A549 (cell line): ENCODE data around the gene TAF3. TPM values are rescaled to one million over a fixed set of nuclear protein-coding genes. Genes with fewer than 3 reads are reported as not detected.

Experiments used
- ATAC-seq, 2 experiments: fragments of 200-7000 bp in 1 of 2; fragments of >200 bp in 1 of 2; cut with Nextera tagmentation in 1 of 2; cut with Tn5 transposase in 1 of 2; 3 replicates each; pipeline versions ENCODE4 v1.8.0 to v1.9.1; 2018 to 2020; ENCODE audit warnings: mild to moderate bottlenecking in 1 of 2, moderate library complexity in 1 of 2
- CTCF ChIA-PET: fragments of 300-600 bp; sonication (Branson Sonifier 250); formaldehyde crosslinking; extraction: SDS; loops from one replicate; lab custom pipeline; 2021; ENCODE audit warnings: antibody characterized with exemption, inconsistent platforms; lab: Yijun Ruan, JAX
- POLR2A ChIA-PET: fragments of 350-600 bp; formaldehyde crosslinking; extraction: SDS; loops from one replicate; lab custom pipeline; 2021; ENCODE audit warnings: antibody characterized with exemption, inconsistent platforms; lab: Yijun Ruan, JAX
- DNase-seq, 2 experiments: peaks; one replicate each; pipeline versions ENCODE4 v3.0.0 to v3.0.0-alpha.2; 2011 to 2016; ENCODE audit warnings: low read depth in 1 of 2, low spot score in 1 of 2
- FAIRE-seq: peaks from 2 replicates; lab custom pipeline; 2011; peaks lifted over from hg19 to GRCh38; lab: Jason Lieb, UNC
- H3K27ac ChIP-seq, 2 experiments: fragments of >200 bp; sonication (Bioruptor Twin); formaldehyde crosslinking; 3 replicates each; pipeline ENCODE4 v1.5.1; 2016 to 2017
- H3K4me1 ChIP-seq: fragments of >200 bp; sonication (Bioruptor Twin); formaldehyde crosslinking; 3 replicates; pipeline ENCODE4 v1.6.1; 2016
- H3K4me2 ChIP-seq: fragments of >200 bp; sonication (Bioruptor Twin); formaldehyde crosslinking; 3 replicates; pipeline ENCODE4 v1.6.1; 2016
- H3K4me3 ChIP-seq: fragments of >200 bp; sonication (Bioruptor Twin); formaldehyde crosslinking; 3 replicates; pipeline ENCODE4 v1.5.1; 2016
- H3K9me3 ChIP-seq: fragments of >200 bp; sonication (Bioruptor Twin); formaldehyde crosslinking; 3 replicates; pipeline ENCODE4 v1.6.1; 2016
- ATOH8 ChIP-seq: fragments of 250-450 bp; sonication (Bioruptor Pico); IDR thresholded peaks from 2 replicates; pipeline ENCODE4 v1.5.0; 2020; ENCODE audit warnings: low read depth, mild to moderate bottlenecking, moderate library complexity
- CHD2 ChIP-seq: fragments of 150-350 bp; IDR thresholded peaks from 2 replicates; pipeline ENCODE4 v1.6.1; 2014; ENCODE audit warnings: low read length; ENCODE audit not compliant: partially characterized antibody
- CTCF ChIP-seq: fragments of >200 bp; sonication (Bioruptor Twin); formaldehyde crosslinking; IDR thresholded peaks from 3 replicates; pipeline ENCODE4 v1.5.1; 2016
- ELK1 ChIP-seq: fragments of 150-350 bp; IDR thresholded peaks from 2 replicates; pipeline ENCODE4 v1.6.1; 2014; ENCODE audit warnings: low read depth, mild to moderate bottlenecking, low read length
- EP300 ChIP-seq, 2 experiments: fragments of >200 bp; sonication (Bioruptor Twin); formaldehyde crosslinking; IDR thresholded peaks; 2 replicates in 1 of 2; 3 replicates in 1 of 2; pipeline ENCODE4 v1.6.1; 2016 to 2017
- ESRRA ChIP-seq: fragments of 150-350 bp; IDR thresholded peaks from 2 replicates; pipeline ENCODE4 v1.6.1; 2014; ENCODE audit warnings: mild to moderate bottlenecking, low read length, borderline replicate concordance
- FOSL2 ChIP-seq, 2 experiments: fragments of 450-650 bp in 1 of 2; fragments of >200 bp in 1 of 2; sonication (Bioruptor Twin) in 1 of 2; formaldehyde crosslinking; IDR thresholded peaks; 2 replicates each; pipeline versions ENCODE4 v1.5.0 to v1.6.1; 2016 to 2020; ENCODE audit warnings: mild to moderate bottlenecking in 1 of 2, moderate library complexity in 1 of 2
- HDAC2 ChIP-seq: fragments of 200-600 bp; sonication (generic); IDR thresholded peaks from 2 replicates; pipeline ENCODE4 v1.6.1; 2016
- HMGXB4 ChIP-seq: fragments of 250-450 bp; sonication (Bioruptor Pico); IDR thresholded peaks from 2 replicates; pipeline ENCODE4 v1.5.0; 2021; ENCODE audit warnings: mild to moderate bottlenecking, moderate library complexity, borderline replicate concordance
- HOXA7 ChIP-seq: fragments of 250-450 bp; sonication (Bioruptor Pico); IDR thresholded peaks from 2 replicates; pipeline ENCODE4 v1.5.0; 2020; ENCODE audit warnings: mild to moderate bottlenecking, moderate library complexity
- MAX ChIP-seq: IDR thresholded peaks from 2 replicates; pipeline ENCODE4 v1.6.1; 2012
- RAD21 ChIP-seq, 2 experiments: fragments of >200 bp in 1 of 2; sonication (Bioruptor Twin) in 1 of 2; formaldehyde crosslinking in 1 of 2; IDR thresholded peaks in 1 of 2; conservative IDR thresholded peaks in 1 of 2; 2 replicates in 1 of 2; 3 replicates in 1 of 2; pipeline ENCODE4 v1.6.1; 2012 to 2018; ENCODE audit warnings: inconsistent platforms in 1 of 2
- RNF2 ChIP-seq: fragments of 200-600 bp; sonication (generic); IDR thresholded peaks from 2 replicates; pipeline ENCODE4 v1.6.1; 2016; ENCODE audit warnings: low read depth, mild to moderate bottlenecking, antibody characterized with exemption, moderate library complexity, borderline replicate concordance
- TFCP2L1 ChIP-seq: fragments of 250-450 bp; sonication (Bioruptor Pico); IDR thresholded peaks from 2 replicates; pipeline ENCODE4 v1.5.0; 2021; ENCODE audit warnings: mild to moderate bottlenecking
- USF2 ChIP-seq: fragments of 450-650 bp; IDR thresholded peaks from 2 replicates; pipeline ENCODE4 v1.6.1; 2014; ENCODE audit warnings: antibody characterized with exemption
- ZNF302 ChIP-seq: fragments of 250-450 bp; sonication (Bioruptor Pico); IDR thresholded peaks from 2 replicates; pipeline ENCODE4 v1.9.0; 2021; ENCODE audit warnings: inconsistent platforms, mild to moderate bottlenecking, moderate library complexity
- WGBS: methylation state at CpG from one replicate; pipeline ENCODE4 v1.1.6; 2017; ENCODE audit errors: missing lambda C conversion rate; 5-methylcytosine and 5-hydroxymethylcytosine counted together
- polyA plus RNA-seq, 4 experiments: library from polyadenylated mRNA; depleted of rRNA in 3 of 4; stranded (reverse); fragments of >200 nt; fragmentation: RNase III in 1 of 4; extraction: RNeasy Plus Mini Kit Qiagen cat#74134 plus additional on column Dnase treatment in 1 of 4; gene quantifications; 2 replicates in 3 of 4; 3 replicates in 1 of 4; pipeline ENCODE4 v1.2.3, GENCODE V29; 2011 to 2017

The TAF3 gene
- polyA plus RNA-seq, 2 of the 4 experiments (the other 2 are of a cell fraction), result 5.7 to 6.1 TPM

- TF ChIP-seq HMGXB4 (CRISPR knock-in tag), result no peak
These were observed 28.9 kb upstream of the TAF3 start (continued) for GRCh38 chr10:7789390-7789789.

GRCh38 chr10:7792541-7792940, 25.8 kb upstream of the TAF3 start:
- no peak for ATAC-seq
- no peak overlapping the region for H3K4me2 ChIP-seq
- DNase-seq, result no peak
- no peak overlapping the region for H3K4me3 ChIP-seq
- no peak overlapping the region for H3K27ac ChIP-seq
- ChIA-PET POLR2A (interaction anchor here (0.7 to 1.5 kb wide), 2 partner anchors 13 to 26 kb away, joined by 4 to 5 read pairs; partner anchors contain the start of gene TAF3), CTCF (interaction anchor here (1.1 to 3.4 kb wide), 4 partner anchors 13 to 1416 kb away, joined by 3 to 8 read pairs (median 4); no protein-coding TSS in a partner anchor)
- H3K4me1 ChIP-seq, result peaks cover 22% of the 10 kb centered on the region
- TF ChIP-seq HDAC2, result no peak
- no peak for TF ChIP-seq USF2
- no peak for TF ChIP-seq MAX
- TF ChIP-seq CTCF, result no peak
- no peak for TF ChIP-seq ESRRA
- no peak for TF ChIP-seq CHD2
- TF ChIP-seq FOSL2 (IDR thresholded peaks at IDR 0.05), result no peak
- TF ChIP-seq FOSL2 (CRISPR knock-in tag; IDR thresholded peaks at IDR 0.05), result no peak
- no peak for TF ChIP-seq HMGXB4 (CRISPR knock-in tag)
- TF ChIP-seq HOXA7 (CRISPR knock-in tag), result no peak
- no peaks in the 10 kb centered on the region for H3K9me3 ChIP-seq
- FAIRE-seq, result no peak
- 83% methylated on average over 1 of the region's 1 CpG for WGBS

GRCh38 chr10:7794251-7795026, 23.9 kb upstream of the TAF3 start:
- Histone ChIP-seq H3K27ac (no peak overlapping the region), H3K9me3 (no peaks in the 10 kb centered on the region), H3K4me2 (no peak overlapping the region), H3K4me1 (peaks cover 24% of the 10 kb centered on the region), H3K4me3 (no peak overlapping the region)
- TF ChIP-seq ELK1 (no peak), RNF2 (no peak), ESRRA (no peak), EP300 (IDR thresholded peaks at IDR 0.05) (no peak), RAD21 (conservative IDR thresholded peaks at IDR 0.05 in 1 of 2, IDR thresholded peaks at IDR 0.05 in 1 of 2) (no peak), ZNF302 (no peak), ATOH8 (CRISPR knock-in tag) (no peak), TFCP2L1 (CRISPR knock-in tag) (no peak)
- DNase-seq (no peak), FAIRE-seq (no peak), ATAC-seq (no peak)
- CTCF ChIA-PET, result interaction anchor here (3.4 kb wide), 1 partner anchor 107 kb away, joined by 8 read pairs; no protein-coding TSS in a partner anchor
- POLR2A ChIA-PET, result no interaction called here
- 81% methylated on average over 4 of the region's 4 CpGs for WGBS
